Activated CD4-positive, alpha-beta memory T cell treated with anti-CD3 and anti-CD28 coated beads, Interleukin-2, amount 10 ng/mL, durations not matched to agents 7 days and 5 days (primary cell): ENCODE data around the gene LHFPL3. TPM values are rescaled to one million over a fixed set of nuclear protein-coding genes. Genes with fewer than 3 reads are reported as not detected.
A peak's percentile ranks its signal among the peaks of the same experiment; 100 is the strongest.
"Not testable (repeated sequence)": the region's sequence is repeated elsewhere in the genome, so short reads cannot be mapped to it uniquely, and the experiment has no call there.

Experiments
- CTCF ChIA-PET: fragments of 350-600 bp; sonication (Branson Sonifier 250); formaldehyde crosslinking; loops from one replicate; lab custom pipeline; 2021; ENCODE audit warnings: antibody characterized with exemption, inconsistent platforms; lab: Charles Lee
- POLR2A ChIA-PET: fragments of 350-600 bp; sonication (Branson Sonifier 250); formaldehyde crosslinking; loops from one replicate; lab custom pipeline; 2021; ENCODE audit warnings: antibody characterized with exemption; lab: Charles Lee
- DNase-seq: peaks from one replicate; pipeline ENCODE4 v3.0.0-alpha.2; 2020
- H3K27ac Mint-ChIP-seq: one replicate; pipeline ENCODE4 v1.8.0; 2021; ENCODE audit warnings: mild to moderate bottlenecking, mixed read lengths
- H3K27me3 Mint-ChIP-seq: one replicate; pipeline ENCODE4 v1.8.0; 2021; ENCODE audit warnings: mixed read lengths
- H3K36me3 Mint-ChIP-seq: one replicate; pipeline ENCODE4 v1.8.0; 2021; ENCODE audit warnings: low read depth, mixed read lengths
- H3K4me1 Mint-ChIP-seq: one replicate; pipeline ENCODE4 v1.8.0; 2021; ENCODE audit warnings: mixed read lengths
- H3K4me3 Mint-ChIP-seq: one replicate; pipeline ENCODE4 v1.8.0; 2021; ENCODE audit warnings: mild to moderate bottlenecking, mixed read lengths
- H3K9me3 Mint-ChIP-seq: one replicate; pipeline ENCODE4 v1.8.0; 2021; ENCODE audit warnings: mixed read lengths
- total RNA-seq, 2 experiments: library from RNA; stranded (reverse); gene quantifications; one replicate each; pipeline ENCODE4 v1.2.3, GENCODE V29; 2021

Gene LHFPL3
- not detected for total RNA-seq

DNA sequence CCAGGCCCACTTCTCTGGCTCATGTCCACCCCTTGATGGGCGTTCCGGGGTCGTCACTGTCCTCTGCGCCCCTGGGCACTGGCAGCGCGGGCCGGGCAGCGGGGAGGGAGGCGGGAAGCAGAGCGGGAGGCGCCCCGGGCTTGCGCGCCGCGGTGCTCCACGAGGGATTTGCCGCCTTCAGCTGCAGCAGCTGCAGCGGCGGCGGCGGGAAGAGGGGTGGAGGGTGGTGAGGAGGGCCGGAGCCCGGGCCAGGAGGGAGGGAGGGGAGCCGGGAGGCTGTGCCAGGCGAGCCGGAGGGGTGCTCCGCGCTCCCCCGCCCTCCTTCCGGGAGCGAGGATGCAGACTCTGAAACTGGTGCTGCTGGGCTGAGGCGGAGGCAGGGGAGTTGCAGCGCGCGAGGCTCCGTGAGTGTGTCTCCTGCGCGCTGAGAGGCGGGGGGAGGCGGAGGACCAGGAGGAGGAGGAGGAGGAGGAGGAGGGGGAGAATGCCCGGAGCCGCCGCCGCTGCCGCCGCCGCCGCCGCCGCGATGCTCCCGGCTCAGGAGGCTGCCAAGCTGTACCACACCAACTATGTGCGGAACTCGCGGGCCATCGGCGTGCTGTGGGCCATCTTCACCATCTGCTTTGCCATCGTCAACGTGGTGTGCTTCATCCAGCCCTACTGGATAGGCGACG lies at the start of gene LHFPL3:
Gene LHFPL3 (plus strand): TSS at position 308 of the 674 bp plus-strand sequence.
- Mint-ChIP-seq H3K27ac (no peak within 1 kb of the TSS), H3K27me3 (peaks cover 52% of the 10 kb centered on the region), H3K9me3 (no peaks in the 10 kb centered on the region), H3K4me3 (peak within 1 kb of the TSS; percentile 33), H3K4me1 (peaks cover 6% of the 10 kb centered on the region), H3K36me3 (no peaks in the 10 kb centered on the region)
- ChIA-PET POLR2A (no interaction called here), CTCF (no interaction called here)
- no peak for DNase-seq

DNA sequence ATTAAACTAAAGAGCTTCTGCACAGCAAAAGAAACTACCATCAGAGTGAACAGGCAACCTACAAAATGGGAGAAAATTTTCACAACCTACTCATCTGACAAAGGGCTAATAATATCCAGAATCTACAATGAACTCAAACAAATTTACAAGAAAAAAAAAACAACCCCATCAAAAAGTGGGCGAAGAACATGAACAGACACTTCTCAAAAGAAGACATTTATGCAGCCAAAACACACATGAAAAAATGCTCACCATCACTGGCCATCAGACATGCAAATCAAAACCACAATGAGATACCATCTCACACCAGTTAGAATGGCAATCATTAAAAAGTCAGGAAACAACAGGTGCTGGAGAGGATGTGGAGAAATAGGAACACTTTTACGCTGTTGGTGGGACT lies 46.7 kb upstream of the LHFPL3 start:
- POLR2A ChIA-PET, H3K4me1 Mint-ChIP-seq, H3K27ac Mint-ChIP-seq, H3K9me3 Mint-ChIP-seq, CTCF ChIA-PET, H3K36me3 Mint-ChIP-seq, H3K4me3 Mint-ChIP-seq, DNase-seq, H3K27me3 Mint-ChIP-seq: not testable (repeated sequence)

DNA sequence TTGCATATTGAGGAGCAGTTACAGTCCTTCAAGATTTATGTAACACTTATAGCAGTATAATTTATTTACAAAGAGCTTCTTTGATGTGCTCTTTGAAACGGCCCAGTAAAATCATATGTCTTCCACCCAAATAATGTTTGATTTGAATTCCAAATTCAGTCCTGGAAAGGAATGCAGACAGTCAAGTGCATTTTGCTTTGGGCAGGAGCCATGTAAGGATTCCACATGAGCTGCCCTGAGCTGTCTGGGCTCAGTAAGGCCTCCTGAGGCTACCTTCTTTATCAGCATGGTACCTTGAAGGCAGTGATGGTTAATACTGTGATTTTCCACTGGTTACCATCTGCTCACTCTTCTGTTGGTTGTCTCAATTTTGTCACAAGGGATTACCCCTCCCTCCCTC lies 41.6 kb upstream of the LHFPL3 start:
- ChIA-PET POLR2A (no interaction called here), CTCF (no interaction called here)
- DNase-seq, result no peak
- Mint-ChIP-seq H3K27ac (no peak overlapping the region), H3K4me1 (no peaks in the 10 kb centered on the region), H3K9me3 (no peaks in the 10 kb centered on the region), H3K27me3 (peaks cover 2% of the 10 kb centered on the region), H3K4me3 (no peak overlapping the region), H3K36me3 (no peaks in the 10 kb centered on the region)

DNA sequence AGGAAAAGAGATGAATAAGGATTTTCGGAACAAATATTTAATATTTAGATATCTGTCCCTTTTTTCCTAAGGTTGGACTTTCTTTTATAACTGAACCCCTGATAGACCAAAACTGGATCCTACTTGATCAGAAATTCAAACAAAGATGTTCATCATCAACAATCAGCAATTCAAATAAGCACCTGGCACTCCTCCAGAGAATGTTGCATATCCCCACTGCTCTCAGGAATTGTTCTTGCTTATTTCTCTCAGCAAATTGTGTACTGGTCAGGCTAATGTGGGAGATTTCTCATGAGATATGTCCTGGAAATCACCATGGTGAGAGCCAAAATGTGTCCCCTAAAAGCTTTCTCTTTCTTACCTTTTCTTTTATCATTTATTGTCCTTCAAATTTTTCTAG lies 40.3 kb upstream of the LHFPL3 start:
- Mint-ChIP-seq H3K27ac (no peak overlapping the region), H3K4me1 (no peaks in the 10 kb centered on the region), H3K27me3 (peaks cover 5% of the 10 kb centered on the region), H3K9me3 (no peaks in the 10 kb centered on the region), H3K36me3 (no peaks in the 10 kb centered on the region), H3K4me3 (no peak overlapping the region)
- no peak for DNase-seq
- ChIA-PET CTCF (interaction anchor here (0.6 kb wide), 1 partner anchor 33 kb away, joined by 4 read pairs; no protein-coding TSS in a partner anchor), POLR2A (no interaction called here)

DNA sequence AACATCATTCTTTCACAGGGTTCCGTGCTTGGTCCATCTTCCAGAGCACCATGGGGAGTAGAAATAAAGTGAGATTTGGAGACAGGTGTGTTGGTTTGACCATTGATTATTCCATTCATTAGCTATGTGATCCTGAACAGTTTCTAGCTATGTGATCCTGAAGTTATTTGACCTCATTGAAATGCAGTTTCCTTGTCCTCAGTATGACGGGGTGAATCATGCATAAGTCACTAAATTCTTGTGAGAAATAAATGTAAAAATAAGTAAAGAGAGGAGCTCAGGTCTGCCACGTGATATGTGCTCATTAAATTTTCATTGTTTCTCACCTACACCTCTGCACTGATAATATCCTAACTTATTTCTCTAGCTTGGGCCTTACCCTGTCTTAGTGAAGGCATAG lies 34.1 kb upstream of the LHFPL3 start:
- ChIA-PET POLR2A (no interaction called here), CTCF (no interaction called here)
- DNase-seq, result no peak
- no peak overlapping the region for H3K4me3 Mint-ChIP-seq
- H3K27ac Mint-ChIP-seq, result peak overlapping the region; percentile 12
- H3K36me3 Mint-ChIP-seq, result no peaks in the 10 kb centered on the region
- H3K27me3 Mint-ChIP-seq, result peaks cover 5% of the 10 kb centered on the region
- H3K9me3 Mint-ChIP-seq, result no peaks in the 10 kb centered on the region
- no peaks in the 10 kb centered on the region for H3K4me1 Mint-ChIP-seq

GRCh38 chr7:104296266-104296665 lies 32.1 kb upstream of the LHFPL3 start:
- Mint-ChIP-seq H3K4me1 (no peaks in the 10 kb centered on the region), H3K9me3 (no peaks in the 10 kb centered on the region), H3K27ac (no peak overlapping the region), H3K27me3 (peaks cover 3% of the 10 kb centered on the region), H3K4me3 (no peak overlapping the region), H3K36me3 (no peaks in the 10 kb centered on the region)
- ChIA-PET POLR2A (no interaction called here), CTCF (no interaction called here)
- DNase-seq, result no peak

DNA sequence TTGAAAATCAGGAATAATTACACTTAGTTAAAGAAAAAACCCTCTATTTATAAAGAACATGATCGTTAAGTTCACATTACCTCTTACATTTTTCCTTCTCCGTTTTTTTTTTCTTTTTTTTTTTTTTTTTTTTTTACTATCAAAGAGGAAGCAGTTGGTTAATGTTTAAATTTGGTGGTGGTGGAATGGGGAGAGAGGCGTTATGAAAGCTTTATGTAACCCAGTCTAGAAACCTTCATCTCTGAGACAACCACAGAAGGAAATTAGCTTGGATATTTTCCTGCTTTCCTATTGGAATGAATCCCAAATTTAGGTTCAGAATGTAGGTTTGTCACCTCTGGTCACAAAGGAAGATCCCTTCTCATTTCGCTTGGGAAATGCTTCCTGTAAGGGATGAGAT lies 31.5 kb upstream of the LHFPL3 start:
- no peak overlapping the region for H3K27ac Mint-ChIP-seq
- H3K36me3 Mint-ChIP-seq, result no peaks in the 10 kb centered on the region
- no peaks in the 10 kb centered on the region for H3K9me3 Mint-ChIP-seq
- peaks cover 3% of the 10 kb centered on the region for H3K27me3 Mint-ChIP-seq
- H3K4me3 Mint-ChIP-seq, result no peak overlapping the region
- ChIA-PET CTCF (no interaction called here), POLR2A (no interaction called here)
- H3K4me1 Mint-ChIP-seq, result no peaks in the 10 kb centered on the region
- no peak for DNase-seq

DNA sequence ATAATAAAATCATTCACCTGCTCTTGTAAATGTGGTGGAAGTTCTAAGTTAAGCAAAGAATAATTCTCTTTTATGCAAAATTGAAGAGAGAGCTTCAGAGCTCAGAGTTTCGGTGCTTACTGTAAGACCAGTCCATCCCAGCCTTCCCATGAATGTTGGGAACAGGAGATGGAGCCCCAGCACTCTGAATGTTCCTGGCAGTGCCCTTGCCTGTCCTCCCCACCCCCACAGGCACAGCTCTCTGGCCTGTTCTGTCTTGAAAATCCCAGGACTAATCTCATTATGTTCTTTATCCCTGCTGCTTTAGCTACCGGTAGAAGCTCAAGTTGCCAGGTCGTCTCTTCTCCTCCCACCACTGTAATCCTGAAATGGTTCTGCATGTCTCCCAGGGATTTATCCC lies 29.1 kb upstream of the LHFPL3 start:
- H3K27ac Mint-ChIP-seq, result no peak overlapping the region
- ChIA-PET POLR2A (no interaction called here), CTCF (no interaction called here)
- no peaks in the 10 kb centered on the region for H3K9me3 Mint-ChIP-seq
- H3K27me3 Mint-ChIP-seq, result no peaks in the 10 kb centered on the region
- H3K36me3 Mint-ChIP-seq, result no peaks in the 10 kb centered on the region
- no peaks in the 10 kb centered on the region for H3K4me1 Mint-ChIP-seq
- DNase-seq, result no peak
- H3K4me3 Mint-ChIP-seq, result no peak overlapping the region

- no peak for DNase-seq
- Mint-ChIP-seq H3K9me3 (no peaks in the 10 kb centered on the region), H3K27ac (no peak overlapping the region), H3K4me1 (no peaks in the 10 kb centered on the region), H3K4me3 (no peak overlapping the region), H3K36me3 (no peaks in the 10 kb centered on the region), H3K27me3 (no peaks in the 10 kb centered on the region)
- ChIA-PET CTCF (no interaction called here), POLR2A (no interaction called here)
Observed at GRCh38 chr7:104299777-104300176, 28.6 kb upstream of the LHFPL3 start.

- no peak for DNase-seq
- ChIA-PET CTCF (no interaction called here), POLR2A (no interaction called here)
- no peak overlapping the region for H3K27ac Mint-ChIP-seq
- no peaks in the 10 kb centered on the region for H3K27me3 Mint-ChIP-seq
- no peaks in the 10 kb centered on the region for H3K4me1 Mint-ChIP-seq
- no peaks in the 10 kb centered on the region for H3K36me3 Mint-ChIP-seq
- no peaks in the 10 kb centered on the region for H3K9me3 Mint-ChIP-seq
- H3K4me3 Mint-ChIP-seq, result no peak overlapping the region
Observed at GRCh38 chr7:104306793-104307192, 21.6 kb upstream of the LHFPL3 start.

GRCh38 chr7:104317948-104318629 lies 10.3 kb upstream of the LHFPL3 start:
- H3K9me3 Mint-ChIP-seq, result no peaks in the 10 kb centered on the region
- H3K4me3 Mint-ChIP-seq, result no peak overlapping the region
- no peak overlapping the region for H3K27ac Mint-ChIP-seq
- ChIA-PET POLR2A (no interaction called here), CTCF (no interaction called here)
- DNase-seq, result no peak
- no peaks in the 10 kb centered on the region for H3K27me3 Mint-ChIP-seq
- no peaks in the 10 kb centered on the region for H3K4me1 Mint-ChIP-seq
- H3K36me3 Mint-ChIP-seq, result no peaks in the 10 kb centered on the region

GRCh38 chr7:104327534-104327933 lies 869 bp upstream of the LHFPL3 start:
- Mint-ChIP-seq H3K36me3 (no peaks in the 10 kb centered on the region), H3K27ac (no peak overlapping the region), H3K27me3 (peaks cover 50% of the 10 kb centered on the region), H3K4me3 (no peak overlapping the region), H3K4me1 (peaks cover 6% of the 10 kb centered on the region), H3K9me3 (no peaks in the 10 kb centered on the region)
- CTCF ChIA-PET, result no interaction called here
- DNase-seq, result no peak
- POLR2A ChIA-PET, result no interaction called here

DNA sequence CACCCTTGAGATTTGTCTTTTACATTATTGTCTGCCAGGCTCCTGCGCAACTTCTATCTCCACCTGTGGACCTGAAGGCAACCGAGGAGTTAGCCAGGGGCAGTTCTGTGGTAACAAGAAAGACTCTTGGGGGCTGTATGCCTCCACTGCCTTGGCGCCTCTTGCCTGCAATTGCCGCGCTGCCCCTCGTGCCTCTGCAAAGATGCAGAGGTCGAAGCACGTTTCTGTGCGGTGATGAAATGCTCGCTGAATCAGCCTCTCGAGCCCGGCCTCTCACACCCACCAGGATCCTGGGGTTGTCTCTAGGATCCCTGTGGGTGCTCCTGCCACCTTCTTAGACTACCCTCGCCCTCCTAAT lies 486 bp upstream of the LHFPL3 start:
- POLR2A ChIA-PET, result no interaction called here
- peaks cover 52% of the 10 kb centered on the region for H3K27me3 Mint-ChIP-seq

More for the DNA sequence above, 486 bp upstream of the LHFPL3 start:
- H3K4me1 Mint-ChIP-seq, result peaks cover 6% of the 10 kb centered on the region
- H3K36me3 Mint-ChIP-seq, result no peaks in the 10 kb centered on the region
- CTCF ChIA-PET, result no interaction called here
- no peak overlapping the region for H3K27ac Mint-ChIP-seq
- H3K4me3 Mint-ChIP-seq, result no peak overlapping the region
- no peak for DNase-seq
- H3K9me3 Mint-ChIP-seq, result no peaks in the 10 kb centered on the region
